IMR-90 (cell line): ENCODE data around the gene MTHFD2L. TPM values are rescaled to one million over a fixed set of nuclear protein-coding genes. Genes with fewer than 3 reads are reported as not detected.
A peak's percentile ranks its signal among the peaks of the same experiment; 100 is the strongest.

ENCODE experiments used
- ATAC-seq: fragments of 200-7000 bp; cut with Tn5 transposase; 2 replicates; pipeline ENCODE4 v1.9.1; 2020; ENCODE audit warnings: low read depth, mild to moderate bottlenecking, moderate library complexity
- BruUV-seq: library from RNA; stranded (reverse); fragments of 400-500 nt; replicated peaks from 2 replicates; lab custom pipeline; 2021; lab: Mats Ljungman, UMichigan
- CTCF ChIA-PET: fragments of 300-600 bp; formaldehyde crosslinking; extraction: SDS; loops from one replicate; lab custom pipeline; 2021; ENCODE audit warnings: antibody characterized with exemption; lab: Yijun Ruan, JAX
- POLR2A ChIA-PET: fragments of 300-600 bp; sonication (Branson Sonifier 250); formaldehyde crosslinking; loops from one replicate; lab custom pipeline; 2022; ENCODE audit warnings: antibody characterized with exemption; ENCODE audit not compliant: unreplicated experiment; lab: Charles Lee
- DNase-seq: peaks from one replicate; pipeline ENCODE4 v3.0.0; 2013
- H2AFZ ChIP-seq: replicated peaks from 2 replicates; pipeline ENCODE3; 2013; ENCODE audit warnings: low read length, mild to moderate bottlenecking; ENCODE audit not compliant: poor library complexity
- H2AK5ac ChIP-seq: 2 replicates; pipeline ENCODE4 v1.6.1; 2013; ENCODE audit warnings: low read depth, low read length, inconsistent platforms
- H2AK9ac ChIP-seq: replicated peaks from 2 replicates; pipeline ENCODE3; 2013; ENCODE audit warnings: mild to moderate bottlenecking, low read depth, low read length, moderate library complexity; ENCODE audit not compliant: poor library complexity
- H2BK120ac ChIP-seq: 2 replicates; pipeline ENCODE4 v1.6.1; 2013; ENCODE audit warnings: low read depth, low read length, inconsistent platforms
- H2BK15ac ChIP-seq: 3 replicates; pipeline ENCODE4 v1.6.1; 2013; ENCODE audit warnings: low read depth, low read length, inconsistent platforms
- H2BK20ac ChIP-seq: 2 replicates; pipeline ENCODE4 v1.6.1; 2013; ENCODE audit warnings: low read depth, mild to moderate bottlenecking, inconsistent platforms, low read length, moderate library complexity
- H2BK5ac ChIP-seq: 2 replicates; pipeline ENCODE4 v1.6.1; 2013; ENCODE audit warnings: mild to moderate bottlenecking, low read depth, low read length, inconsistent platforms; ENCODE audit not compliant: poor library complexity, severe bottlenecking
- H3K14ac ChIP-seq: replicated peaks from 2 replicates; pipeline ENCODE4 v1.6.1; 2013; ENCODE audit warnings: low read depth, low read length, inconsistent platforms
- H3K18ac ChIP-seq: 2 replicates; pipeline ENCODE4 v1.6.1; 2013; ENCODE audit warnings: low read depth, low read length, control low read depth
- H3K23ac ChIP-seq: 2 replicates; pipeline ENCODE4 v1.6.1; 2013; ENCODE audit warnings: low read depth, low read length, inconsistent platforms
- H3K27ac ChIP-seq: 2 replicates; pipeline ENCODE4 v1.5.1; 2013; ENCODE audit warnings: mild to moderate bottlenecking, control low read depth, low read length; ENCODE audit not compliant: insufficient read depth
- H3K27me3 ChIP-seq: 2 replicates; pipeline ENCODE4 v1.6.1; 2013; ENCODE audit warnings: low read length; ENCODE audit not compliant: control insufficient read depth, insufficient read depth
- H3K36me3 ChIP-seq: 2 replicates; pipeline ENCODE4 v1.6.1; 2013; ENCODE audit warnings: low read length, mixed read lengths; ENCODE audit not compliant: control insufficient read depth, insufficient read depth
- H3K4ac ChIP-seq: 2 replicates; pipeline ENCODE4 v1.6.1; 2013; ENCODE audit warnings: low read depth, low read length, inconsistent platforms
- H3K4me1 ChIP-seq: 2 replicates; pipeline ENCODE4 v1.6.1; 2013; ENCODE audit warnings: low read length, mixed read lengths; ENCODE audit not compliant: control insufficient read depth, insufficient read depth
- H3K4me2 ChIP-seq: 2 replicates; pipeline ENCODE4 v1.6.1; 2013; ENCODE audit warnings: low read depth, mild to moderate bottlenecking, control low read depth, low read length, moderate library complexity
- H3K4me3 ChIP-seq: 2 replicates; pipeline ENCODE4 v1.5.1; 2013; ENCODE audit warnings: low read depth, mild to moderate bottlenecking, control low read depth, low read length, moderate library complexity; ENCODE audit not compliant: insufficient read depth
- H3K56ac ChIP-seq: 2 replicates; pipeline ENCODE4 v1.6.1; 2013; ENCODE audit warnings: low read length, inconsistent platforms; ENCODE audit not compliant: insufficient read depth; ENCODE audit errors: extremely low read depth
- H3K79me1 ChIP-seq, 2 experiments: 2 replicates each; pipeline ENCODE4 v1.6.1; 2013; ENCODE audit warnings: low read length in 2 of 2, inconsistent platforms in 1 of 2, low read depth in 1 of 2
- H3K9ac ChIP-seq: 2 replicates; pipeline ENCODE4 v1.6.1; 2013; ENCODE audit warnings: low read depth, low read length, control low read depth
- H3K9me1 ChIP-seq: 2 replicates; pipeline ENCODE4 v1.6.1; 2013; ENCODE audit warnings: low read length, inconsistent platforms; ENCODE audit not compliant: insufficient read depth
- H3K9me3 ChIP-seq: 2 replicates; pipeline ENCODE4 v1.6.1; 2013; ENCODE audit warnings: low read length; ENCODE audit not compliant: control insufficient read depth, insufficient read depth
- H4K20me1 ChIP-seq: 2 replicates; pipeline ENCODE4 v1.6.1; 2013; ENCODE audit warnings: low read length, inconsistent platforms; ENCODE audit not compliant: insufficient read depth
- H4K5ac ChIP-seq: 2 replicates; pipeline ENCODE4 v1.6.1; 2013; ENCODE audit warnings: mild to moderate bottlenecking, low read depth, low read length, control low read depth
- H4K8ac ChIP-seq, 2 experiments: 2 replicates each; pipeline ENCODE4 v1.6.1; 2013; ENCODE audit warnings: low read depth in 2 of 2, low read length in 2 of 2, control low read depth in 1 of 2, inconsistent platforms in 1 of 2
- H4K91ac ChIP-seq: 2 replicates; pipeline ENCODE4 v1.6.1; 2013; ENCODE audit warnings: low read depth, low read length, inconsistent platforms; ENCODE audit not compliant: insufficient read depth
- CEBPB ChIP-seq: IDR thresholded peaks from 2 replicates; pipeline ENCODE4 v1.6.1; 2012; ENCODE audit warnings: low read depth, low read length, improper control_type of control experiment
- MAFK ChIP-seq: IDR thresholded peaks from 2 replicates; pipeline ENCODE4 v1.6.1; 2012; ENCODE audit warnings: low read depth, low read length, improper control_type of control experiment
- RCOR1 ChIP-seq: IDR thresholded peaks from 2 replicates; pipeline ENCODE4 v1.6.1; 2012; ENCODE audit warnings: mild to moderate bottlenecking, low read length, improper control_type of control experiment; ENCODE audit not compliant: insufficient replicate concordance
- WGBS, 2 experiments: methylation state at CpG; one replicate each; pipeline versions ENCODE4 v1.1.5 to v1.1.7; 2013; ENCODE audit warnings: missing lambda C conversion rate in 2 of 2; ENCODE audit not compliant: insufficient read length in 1 of 2; ENCODE audit errors: extremely low coverage in 2 of 2; 5-methylcytosine and 5-hydroxymethylcytosine counted together
- dilution Hi-C: fragments of 300-500 bp; cut with HindIII; formaldehyde crosslinking; loops from one replicate; pipeline ENCODE4 v1.14.3; 2018; ENCODE audit warnings: low sequenced_read_pairs; ENCODE audit not compliant: unreplicated experiment
- in situ Hi-C: fragments of 300-500 bp; cut with MboI; formaldehyde crosslinking; loops from 3 replicates; pipeline ENCODE4 v1.14.3; 2019; ENCODE audit warnings: low sequenced_read_pairs, inconsistent platforms, mixed read lengths
- intact Hi-C: fragments of 100-400 bp; cut with micrococcal nuclease; formaldehyde crosslinking; loops from 2 replicates; pipeline ENCODE4 v1.10.0; 2022
- polyA plus RNA-seq, 3 experiments: library from polyadenylated mRNA; depleted of rRNA; stranded (reverse); fragments of >200 nt; gene quantifications; 2 replicates each; pipeline ENCODE4 v1.2.3, GENCODE V29; 2012; ENCODE audit warnings: low replicate concordance in 1 of 3
- total RNA-seq: library from RNA; depleted of rRNA; stranded (reverse); fragments of >200 nt; gene quantifications from 2 replicates; pipeline ENCODE4 v1.2.3, GENCODE V29; 2012
- TF ChIP-seq, protein P1 (sequence below): conservative IDR thresholded peaks from 2 replicates; pipeline ENCODE4 v1.5.1; 2012; ENCODE audit warnings: mild to moderate bottlenecking, low read depth, low read length, improper control_type of control experiment

Gene MTHFD2L
- total and polyA plus RNA-seq, 2 of the 4 experiments (the other 2 are of a cell fraction), result 2.8 to 4.3 TPM

GRCh38 chr4:74223801-74224200, 65.9 kb downstream of the MTHFD2L start:
- Histone ChIP-seq H3K79me1 (no peaks in the 10 kb centered on the region), H2AK9ac (no peak overlapping the region), H3K4me3 (no peak overlapping the region), H4K8ac (no peak overlapping the region), H4K20me1 (no peaks in the 10 kb centered on the region), H3K9ac (no peak overlapping the region), H2BK20ac (no peak overlapping the region), H2BK120ac (no peak overlapping the region), H4K5ac (no peak overlapping the region), H3K4ac (no peak overlapping the region), H2AK5ac (no peak overlapping the region), H3K56ac (no peak overlapping the region), H3K27ac (no peak overlapping the region), H3K14ac (no peak overlapping the region), H3K4me1 (0 out of 2 replicates have a peak, but pooled peaks cover 3% of the 10 kb centered on the region), H3K18ac (no peak overlapping the region), H2AFZ (no peak overlapping the region), H3K27me3 (no peaks in the 10 kb centered on the region), H2BK5ac (no peak overlapping the region), H3K9me1 (no peaks in the 10 kb centered on the region), H2BK15ac (no peak overlapping the region), H4K91ac (no peak overlapping the region), H3K36me3 (no peaks in the 10 kb centered on the region), H3K23ac (no peak overlapping the region), H3K9me3 (no peaks in the 10 kb centered on the region), H3K4me2 (no peak overlapping the region)
- DNase-seq, result peak; percentile 59
- BruUV-seq, result no TSS peak
- ChIA-PET CTCF (no interaction called here), POLR2A (no interaction called here)
- in situ Hi-C loops, result no loop called here
- ATAC-seq, result peak; percentile 56; the same call in 1 of the 2 replicates
- dilution Hi-C loops, result no loop called here
- no CpG with 5 or more reads among the region's 1 CpG for WGBS, 2 experiments
- no peak for TF ChIP-seq MAFK
- TF ChIP-seq, protein P1, sequence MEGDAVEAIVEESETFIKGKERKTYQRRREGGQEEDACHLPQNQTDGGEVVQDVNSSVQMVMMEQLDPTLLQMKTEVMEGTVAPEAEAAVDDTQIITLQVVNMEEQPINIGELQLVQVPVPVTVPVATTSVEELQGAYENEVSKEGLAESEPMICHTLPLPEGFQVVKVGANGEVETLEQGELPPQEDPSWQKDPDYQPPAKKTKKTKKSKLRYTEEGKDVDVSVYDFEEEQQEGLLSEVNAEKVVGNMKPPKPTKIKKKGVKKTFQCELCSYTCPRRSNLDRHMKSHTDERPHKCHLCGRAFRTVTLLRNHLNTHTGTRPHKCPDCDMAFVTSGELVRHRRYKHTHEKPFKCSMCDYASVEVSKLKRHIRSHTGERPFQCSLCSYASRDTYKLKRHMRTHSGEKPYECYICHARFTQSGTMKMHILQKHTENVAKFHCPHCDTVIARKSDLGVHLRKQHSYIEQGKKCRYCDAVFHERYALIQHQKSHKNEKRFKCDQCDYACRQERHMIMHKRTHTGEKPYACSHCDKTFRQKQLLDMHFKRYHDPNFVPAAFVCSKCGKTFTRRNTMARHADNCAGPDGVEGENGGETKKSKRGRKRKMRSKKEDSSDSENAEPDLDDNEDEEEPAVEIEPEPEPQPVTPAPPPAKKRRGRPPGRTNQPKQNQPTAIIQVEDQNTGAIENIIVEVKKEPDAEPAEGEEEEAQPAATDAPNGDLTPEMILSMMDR, result no peak
- TF ChIP-seq CEBPB, result peak; percentile 92
- no peak for TF ChIP-seq RCOR1
- intact Hi-C loops, result no loop called here
